GM18505 (cell line): ENCODE results near the gene CUEDC2.
A peak's percentile ranks its signal among the peaks of the same experiment; 100 is the strongest.

ENCODE experiments used
- ATAC-seq: cut with Tn5 transposase; IDR thresholded peaks from one replicate; pipeline ENCODE4 v1.9.1; 2021; ENCODE audit not compliant: unreplicated experiment
- POLR2A ChIP-seq: IDR thresholded peaks from 4 replicates; pipeline ENCODE4 v1.6.1; 2011; ENCODE audit warnings: borderline replicate concordance; ENCODE audit not compliant: insufficient read depth, insufficient read length; ENCODE audit errors: extremely low read depth

The CUEDC2 gene

GRCh38 chr10:102450124-102450373, 17.7 kb upstream of the CUEDC2 start:
- ATAC-seq, result no peak

GRCh38 chr10:102449321-102450123, 17.1 kb upstream of the CUEDC2 start:
- TF ChIP-seq POLR2A, result no peak
- peak; percentile 39 for ATAC-seq

More at GRCh38 chr10:102450124-102450373, 17.7 kb upstream of the CUEDC2 start:
- no peak for TF ChIP-seq POLR2A

- no peak for ATAC-seq
- TF ChIP-seq POLR2A, result no peak
These were observed 12.5 kb upstream of the CUEDC2 start for GRCh38 chr10:102444851-102445250.

GRCh38 chr10:102438374-102438773, 6.0 kb upstream of the CUEDC2 start:
- no peak for ATAC-seq
- TF ChIP-seq POLR2A, result no peak

DNA sequence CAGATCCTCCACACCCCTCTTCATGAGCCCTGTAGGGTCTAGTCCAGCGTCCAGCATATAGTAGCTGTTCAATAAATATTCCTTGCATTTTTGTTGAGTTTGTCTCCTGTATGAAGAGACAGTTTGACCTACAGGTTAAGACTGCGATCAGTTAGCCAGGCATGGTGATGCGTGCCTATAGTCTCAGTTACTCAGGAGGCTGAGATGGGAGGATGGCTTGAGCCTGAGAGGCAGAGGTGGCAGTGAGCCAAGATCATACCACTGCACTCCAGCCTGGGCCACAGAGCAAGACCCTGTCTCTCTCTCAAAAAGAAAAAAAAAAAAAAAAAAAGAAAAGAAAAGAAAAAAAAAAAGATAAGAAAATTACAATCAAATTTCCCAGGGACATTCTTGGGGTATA, 5.1 kb upstream of the CUEDC2 start:
- no peak for TF ChIP-seq POLR2A
- ATAC-seq, result no peak

DNA sequence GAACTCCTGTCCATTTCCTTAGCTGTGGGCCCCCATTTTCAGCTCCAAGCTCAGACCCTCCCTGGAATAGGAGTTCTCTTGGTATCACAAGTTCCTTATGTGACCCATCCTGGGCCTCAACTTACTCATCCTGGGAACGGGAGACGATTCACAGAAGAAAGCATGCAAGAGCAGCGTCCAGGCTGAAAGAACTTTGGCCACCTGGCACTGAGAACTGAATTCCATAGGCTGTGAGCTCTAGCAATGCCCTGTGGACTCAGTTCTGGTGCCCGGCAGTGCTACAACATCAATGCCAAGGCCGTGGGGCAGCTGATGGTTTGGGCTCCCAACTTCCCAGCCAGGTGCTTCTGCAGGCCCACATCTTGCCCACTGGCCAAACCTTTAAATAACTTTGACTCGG, 3.9 kb upstream of the CUEDC2 start:
- no peak for TF ChIP-seq POLR2A
- ATAC-seq, result no peak

GRCh38 chr10:102435529-102436233, 3.3 kb upstream of the CUEDC2 start:
- peak; percentile 79 for TF ChIP-seq POLR2A
- no peak for ATAC-seq

- no peak for ATAC-seq
- no peak for TF ChIP-seq POLR2A
These were observed 2.7 kb upstream of the CUEDC2 start for GRCh38 chr10:102435133-102435497.

DNA sequence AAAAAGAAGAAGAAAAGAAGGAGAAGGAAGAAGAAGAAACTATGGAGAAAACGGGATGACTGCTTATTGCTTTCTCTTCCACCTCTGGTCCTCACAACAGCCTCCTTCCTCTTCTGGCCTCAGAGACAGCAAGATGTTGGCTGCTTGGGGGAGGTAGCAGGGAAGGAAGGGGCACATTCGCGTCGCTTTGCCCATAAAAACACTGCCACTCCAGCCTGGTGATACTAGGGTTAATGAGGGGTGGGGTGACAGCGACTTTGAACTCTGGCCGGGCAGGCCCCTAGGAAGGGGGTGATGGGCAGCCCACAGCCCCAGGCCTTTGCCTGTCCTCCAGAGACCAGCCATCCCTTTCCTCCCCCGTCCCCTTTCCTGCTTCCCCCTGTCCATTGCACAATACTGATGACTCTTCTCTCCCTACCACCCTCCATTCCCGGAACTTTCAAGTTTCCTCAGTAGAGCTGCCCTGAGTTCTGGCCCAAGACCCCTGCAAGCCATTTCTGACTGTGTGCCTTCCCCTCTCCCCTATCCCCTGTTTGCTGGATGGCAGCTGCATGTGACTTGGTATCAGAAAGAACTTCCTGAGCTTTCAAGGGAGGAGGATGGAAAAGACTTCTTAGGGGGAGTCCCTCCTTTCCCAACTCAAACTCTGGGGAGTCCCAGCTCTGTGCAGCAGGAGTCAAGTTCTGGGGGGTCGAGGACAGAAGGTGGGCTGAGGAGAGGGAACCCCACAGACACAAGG, 2.2 kb upstream of the CUEDC2 start:
- no peak for TF ChIP-seq POLR2A

GRCh38 chr10:102433619-102434046, 1.3 kb upstream of the CUEDC2 start:
- TF ChIP-seq POLR2A, result no peak
- no peak for ATAC-seq

More for the DNA sequence above, 2.2 kb upstream of the CUEDC2 start:
- no peak for ATAC-seq

- TF ChIP-seq POLR2A, result no peak
- ATAC-seq, result no peak
These were observed 786 bp downstream of the CUEDC2 start for GRCh38 chr10:102431452-102432124.

- ATAC-seq, result no peak
- no peak for TF ChIP-seq POLR2A
These were observed 2.9 kb downstream of the CUEDC2 start for GRCh38 chr10:102429468-102429867.

GRCh38 chr10:102426803-102427287, 5.5 kb downstream of the CUEDC2 start:
- TF ChIP-seq POLR2A, result no peak
- ATAC-seq, result no peak
